HG03095 (cell line): ENCODE measurements around the gene ACOXL.
A peak's percentile ranks its signal among the peaks of the same experiment; 100 is the strongest.
"Not testable (repeated sequence)": the region's sequence is repeated elsewhere in the genome, so short reads cannot be mapped to it uniquely, and the experiment has no call there.

ENCODE experiments used
- ATAC-seq: cut with Tn5 transposase; IDR thresholded peaks from one replicate; pipeline ENCODE4 v1.9.1; 2021; ENCODE audit warnings: moderate library complexity; ENCODE audit not compliant: unreplicated experiment

ACOXL gene

GRCh38 chr2:111049792-111050640 lies 317.6 kb downstream of the ACOXL start:
- ATAC-seq, result no peak

GRCh38 chr2:111050701-111051376 lies 318.5 kb downstream of the ACOXL start:
- ATAC-seq, result no peak

GRCh38 chr2:111052621-111053020 lies 320.2 kb downstream of the ACOXL start:
- no peak for ATAC-seq

GRCh38 chr2:111053266-111053665 lies 320.9 kb downstream of the ACOXL start:
- ATAC-seq, result no peak

GRCh38 chr2:111053825-111054515 lies 321.6 kb downstream of the ACOXL start:
- ATAC-seq, result no peak

- peak; percentile 75 for ATAC-seq
Observed at GRCh38 chr2:111054791-111055691, 322.7 kb downstream of the ACOXL start.

- ATAC-seq, result no peak
Observed at GRCh38 chr2:111055735-111056134, 323.4 kb downstream of the ACOXL start.

GRCh38 chr2:111057045-111057444 lies 324.7 kb downstream of the ACOXL start:
- no peak for ATAC-seq

- no peak for ATAC-seq
Observed at GRCh38 chr2:111057721-111058120, 325.3 kb downstream of the ACOXL start.

GRCh38 chr2:111058264-111058663 lies 325.9 kb downstream of the ACOXL start:
- no peak for ATAC-seq

GRCh38 chr2:111061191-111061590 lies 328.8 kb downstream of the ACOXL start:
- ATAC-seq, result no peak

- peak; percentile 55 for ATAC-seq
Observed at GRCh38 chr2:111062417-111062816, 330.0 kb downstream of the ACOXL start.

- ATAC-seq, result no peak
Observed at GRCh38 chr2:111066062-111066593, 333.8 kb downstream of the ACOXL start.

- ATAC-seq, result no peak
Observed at GRCh38 chr2:111068435-111069058, 336.2 kb downstream of the ACOXL start.

- ATAC-seq, result no peak
Observed at GRCh38 chr2:111069722-111070121, 337.3 kb downstream of the ACOXL start.

GRCh38 chr2:111071600-111072171 lies 339.3 kb downstream of the ACOXL start:
- ATAC-seq, result no peak

- no peak for ATAC-seq
Observed at GRCh38 chr2:111072220-111072871, 340.0 kb downstream of the ACOXL start.

GRCh38 chr2:111082659-111083058 lies 350.3 kb downstream of the ACOXL start:
- ATAC-seq, result not testable (repeated sequence)

GRCh38 chr2:111091811-111092211 lies 359.4 kb downstream of the ACOXL start:
- ATAC-seq, result no peak
